Ishikawa (cell line): Measurements from ENCODE around the gene ERV3-1.

Experiments used
- CEBPB ChIP-seq: IDR thresholded peaks from 2 replicates; pipeline ENCODE4 v1.6.1; 2012
- CREB1 ChIP-seq: IDR thresholded peaks from 2 replicates; pipeline ENCODE4 v1.6.1; 2012; ENCODE audit warnings: low read depth
- MAX ChIP-seq: IDR thresholded peaks from 2 replicates; pipeline ENCODE4 v1.6.1; 2012
- TAF1 ChIP-seq: IDR thresholded peaks from 2 replicates; pipeline ENCODE4 v1.6.1; 2012; ENCODE audit warnings: low read depth, mild to moderate bottlenecking
- USF1 ChIP-seq: IDR thresholded peaks from 2 replicates; pipeline ENCODE4 v1.6.1; 2012
- YY1 ChIP-seq: IDR thresholded peaks from 2 replicates; pipeline ENCODE4 v1.6.1; 2012; ENCODE audit warnings: low read depth

GRCh38 chr7:65001291-65001814 lies 5.1 kb downstream of the ERV3-1 start:
- no peak for TF ChIP-seq CREB1
- TF ChIP-seq TAF1, result no peak
- TF ChIP-seq YY1, result no peak
- TF ChIP-seq MAX, result no peak
- TF ChIP-seq CEBPB, result no peak
- TF ChIP-seq USF1, result no peak
